Chondrocyte (in vitro differentiated cells): ENCODE data around the gene ZMAT2. TPM values are rescaled to one million over a fixed set of nuclear protein-coding genes. Genes with fewer than 3 reads are reported as not detected.
"Not testable (repeated sequence)": the region's sequence is repeated elsewhere in the genome, so short reads cannot be mapped to it uniquely, and the experiment has no call there.

ENCODE experiments used
- DNase-seq: peaks from one replicate; pipeline ENCODE4 v3.0.0; 2021; ENCODE audit warnings: mixed read lengths, low spot score
- H3K27ac Mint-ChIP-seq: one replicate; pipeline ENCODE4 v1.8.0; 2021; ENCODE audit warnings: mild to moderate bottlenecking, moderate library complexity, mixed read lengths; ENCODE audit not compliant: unreplicated experiment
- H3K27me3 Mint-ChIP-seq: 2 replicates; pipeline ENCODE4 v1.8.0; 2021; ENCODE audit warnings: low read depth, mixed read lengths
- H3K36me3 Mint-ChIP-seq: 2 replicates; pipeline ENCODE4 v1.8.0; 2021; ENCODE audit warnings: low read depth, mixed read lengths
- H3K4me1 Mint-ChIP-seq: 2 replicates; pipeline ENCODE4 v1.8.0; 2021; ENCODE audit warnings: low read depth, mild to moderate bottlenecking, mixed read lengths
- H3K4me3 Mint-ChIP-seq: one replicate; pipeline ENCODE4 v1.8.0; 2021; ENCODE audit warnings: mild to moderate bottlenecking, moderate library complexity, mixed read lengths; ENCODE audit not compliant: unreplicated experiment
- H3K9me3 Mint-ChIP-seq: 2 replicates; pipeline ENCODE4 v1.8.0; 2021; ENCODE audit warnings: low read depth, mixed read lengths
- CTCF ChIP-seq: fragments of 200-600 bp; sonication (generic); IDR thresholded peaks from 2 replicates; pipeline ENCODE4 v1.5.0; 2021; ENCODE audit warnings: antibody characterized with exemption, mild to moderate bottlenecking, moderate library complexity
- total RNA-seq: library from RNA; stranded (reverse); gene quantifications from 3 replicates; pipeline ENCODE4 v1.2.1, GENCODE V29; 2021

Gene ZMAT2
- total RNA-seq, 1 donor from 2014 or later: 39.2 TPM

GRCh38 chr5:140713562-140714094, 13.4 kb downstream of the ZMAT2 start:
- no peak for DNase-seq
- Mint-ChIP-seq H3K27ac (no peak overlapping the region), H3K4me1 (peaks cover 20% of the 10 kb centered on the region), H3K9me3 (no peaks in the 10 kb centered on the region), H3K4me3 (no peak overlapping the region), H3K36me3 (no peaks in the 10 kb centered on the region), H3K27me3 (no peaks in the 10 kb centered on the region)
- no peak for TF ChIP-seq CTCF

GRCh38 chr5:140716238-140716637, 16.0 kb downstream of the ZMAT2 start:
- not testable (repeated sequence) for H3K4me3 Mint-ChIP-seq, DNase-seq, H3K9me3 Mint-ChIP-seq, H3K36me3 Mint-ChIP-seq, H3K27me3 Mint-ChIP-seq, H3K27ac Mint-ChIP-seq
- peaks cover 18% of the 10 kb centered on the region for H3K4me1 Mint-ChIP-seq

DNA sequence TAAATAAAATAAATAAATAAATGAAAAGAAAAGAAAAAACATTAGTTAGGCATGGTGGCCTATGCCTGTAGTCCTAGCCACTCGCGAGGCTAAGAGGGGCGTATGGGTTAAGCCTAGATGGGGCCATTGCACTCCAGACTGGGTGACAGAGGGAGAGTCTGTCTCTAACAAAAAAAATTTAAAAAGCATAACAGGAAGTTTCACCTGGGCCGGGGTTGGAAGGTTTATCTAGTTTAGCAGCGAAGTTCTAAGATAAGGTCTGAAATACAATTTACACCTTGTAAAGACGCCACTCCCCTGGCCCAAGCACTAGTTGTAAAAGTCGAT, 18.0 kb downstream of the ZMAT2 start:
- DNase-seq: no peak
- no peak for TF ChIP-seq CTCF
- Mint-ChIP-seq H3K4me3 (peak overlapping the region; percentile 54), H3K27ac (peak overlapping the region; percentile 84), H3K9me3 (no peaks in the 10 kb centered on the region), H3K27me3 (no peaks in the 10 kb centered on the region), H3K36me3 (no peaks in the 10 kb centered on the region), H3K4me1 (peaks cover 7% of the 10 kb centered on the region)

- H3K9me3 Mint-ChIP-seq, H3K27ac Mint-ChIP-seq, H3K36me3 Mint-ChIP-seq, DNase-seq, H3K27me3 Mint-ChIP-seq, H3K4me1 Mint-ChIP-seq, H3K4me3 Mint-ChIP-seq: not testable (repeated sequence)
Measured at GRCh38 chr5:140720738-140721137, 20.5 kb downstream of the ZMAT2 start.

DNA sequence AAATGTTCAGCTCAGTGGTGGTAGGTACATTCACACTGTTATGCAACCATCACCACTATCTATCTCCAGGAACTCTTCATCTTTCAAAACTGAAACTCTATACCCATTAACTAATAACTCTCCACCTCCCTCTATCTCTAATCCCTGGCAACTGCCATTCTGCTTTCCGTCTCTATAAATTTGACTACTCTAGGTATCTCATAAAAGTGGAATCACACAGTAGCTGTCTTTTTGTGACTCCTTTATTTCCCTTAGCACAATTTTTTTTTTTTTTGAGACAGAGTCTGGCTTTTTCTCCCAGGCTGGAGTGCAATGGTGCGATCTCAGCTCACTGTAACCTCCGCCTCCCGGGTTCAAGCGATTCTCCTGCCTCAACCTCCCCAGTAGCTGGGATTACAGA, 21.1 kb downstream of the ZMAT2 start:
- not testable (repeated sequence) for H3K9me3 Mint-ChIP-seq, H3K27ac Mint-ChIP-seq, H3K36me3 Mint-ChIP-seq, H3K4me3 Mint-ChIP-seq, H3K27me3 Mint-ChIP-seq, DNase-seq
- H3K4me1 Mint-ChIP-seq: peaks cover 16% of the 10 kb centered on the region

DNA sequence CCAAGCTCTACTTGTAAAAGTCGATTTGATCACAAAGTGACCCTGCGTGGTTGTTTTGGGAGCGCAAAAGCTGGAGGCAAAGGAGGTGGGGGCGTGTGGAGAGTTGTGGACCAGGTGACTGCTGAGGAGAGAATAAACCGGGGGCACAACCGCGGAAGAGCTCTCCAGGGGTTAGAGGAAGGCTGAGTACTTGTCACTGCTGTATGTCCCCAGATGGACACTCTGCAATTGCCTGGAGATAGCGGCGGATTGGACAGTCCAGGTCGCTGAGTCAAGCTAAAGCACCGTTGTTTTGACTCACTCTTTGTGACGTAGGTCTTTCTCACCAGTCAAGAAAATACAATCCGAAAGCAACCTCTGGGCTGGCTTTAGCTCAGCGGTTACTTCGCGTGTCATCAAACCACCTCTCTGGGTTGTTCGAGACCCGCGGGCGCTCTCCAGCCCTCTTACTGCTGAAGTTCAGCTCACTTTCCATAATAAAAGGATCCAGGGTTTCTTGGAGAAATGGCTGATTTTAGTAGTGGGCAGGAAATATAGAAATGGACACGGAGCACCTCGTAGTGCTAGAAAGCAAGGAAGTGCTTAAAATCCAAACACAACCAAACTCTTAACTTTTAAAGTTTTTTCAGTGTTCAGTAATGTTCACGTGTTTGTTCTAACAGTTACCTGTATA, 25.7 kb downstream of the ZMAT2 start:
- H3K27me3 Mint-ChIP-seq: no peaks in the 10 kb centered on the region

More for the DNA sequence above, 25.7 kb downstream of the ZMAT2 start:
- no peaks in the 10 kb centered on the region for H3K36me3 Mint-ChIP-seq
- H3K27ac Mint-ChIP-seq: peak overlapping the region; percentile 37
- DNase-seq: no peak
- H3K9me3 Mint-ChIP-seq: no peaks in the 10 kb centered on the region
- H3K4me1 Mint-ChIP-seq: peaks cover 11% of the 10 kb centered on the region
- H3K4me3 Mint-ChIP-seq: peak overlapping the region; percentile 75
- TF ChIP-seq CTCF: no peak
